HG03103 (cell line): ENCODE measurements around the gene TMEM190.
"Not testable (repeated sequence)": the region's sequence is repeated elsewhere in the genome, so short reads cannot be mapped to it uniquely, and the experiment has no call there.

Experiments used
- ATAC-seq: cut with Tn5 transposase; IDR thresholded peaks from one replicate; pipeline ENCODE4 v1.9.1; 2021; ENCODE audit warnings: low read depth; ENCODE audit not compliant: unreplicated experiment

TMEM190 gene

DNA sequence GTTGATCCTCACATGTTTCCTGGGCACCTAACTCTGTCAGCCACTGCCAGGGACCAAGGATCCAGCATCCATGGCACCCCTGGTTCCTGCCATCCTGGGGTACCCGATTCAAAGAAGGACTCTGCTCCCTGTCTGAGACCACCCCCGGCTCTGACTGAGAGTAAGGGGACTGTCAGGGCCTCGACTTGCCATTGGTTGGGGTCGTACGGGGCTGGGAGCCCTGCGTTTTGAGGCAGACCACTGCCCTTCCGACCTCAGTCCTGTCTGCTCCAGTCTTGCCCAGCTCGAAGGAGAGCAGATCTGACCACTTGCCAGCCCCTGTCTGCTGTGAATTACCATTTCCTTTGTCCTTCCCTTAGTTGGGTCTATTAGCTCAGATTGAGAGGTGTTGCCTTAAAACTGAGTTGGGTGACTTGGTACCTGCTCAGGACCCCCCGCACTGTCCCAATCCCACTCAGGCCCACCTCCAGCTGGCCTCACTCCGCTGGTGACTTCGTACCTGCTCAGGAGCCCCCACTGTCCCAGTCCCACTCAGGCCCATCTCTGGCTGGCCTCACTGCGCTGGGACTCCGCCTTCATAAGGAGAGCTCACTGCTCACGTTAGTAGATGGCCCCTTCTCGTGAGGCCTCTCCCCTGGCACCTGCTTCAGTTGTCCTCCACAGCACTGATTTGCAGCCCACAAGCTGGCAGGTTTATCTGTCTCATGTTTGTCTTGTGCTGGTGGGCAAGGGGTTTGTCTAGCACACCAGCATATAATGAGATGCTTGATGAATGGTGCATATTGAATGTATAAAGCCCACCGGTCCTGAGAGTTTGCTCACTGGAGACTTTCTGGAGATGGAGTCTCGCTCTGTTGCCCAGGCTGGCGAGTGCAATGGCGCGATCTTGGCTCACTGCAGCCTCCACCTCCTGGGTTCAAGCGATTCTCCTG, 13.0 kb downstream of the TMEM190 start:
- no peak for ATAC-seq

DNA sequence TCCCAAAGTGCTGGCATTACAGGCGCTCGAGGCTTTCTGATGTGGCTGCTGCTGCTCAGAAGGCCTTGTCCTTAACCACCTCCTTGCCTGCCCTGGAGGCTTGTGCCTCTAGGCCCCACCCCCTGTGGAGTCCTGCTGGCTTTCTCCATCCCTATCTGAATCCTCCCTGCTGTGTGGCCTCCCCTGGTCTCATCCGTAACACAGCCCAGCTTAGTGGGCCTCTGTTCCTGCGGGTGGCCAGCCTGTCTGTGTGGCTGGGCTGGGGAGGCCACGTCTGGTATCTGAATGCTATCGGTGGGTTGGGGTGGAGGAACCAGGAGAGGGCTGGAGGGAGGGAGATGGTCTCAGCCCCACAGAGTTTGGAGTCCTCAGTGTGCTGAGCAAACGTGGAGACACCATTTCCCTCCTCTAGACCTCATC, 13.8 kb downstream of the TMEM190 start:
- no peak for ATAC-seq

DNA sequence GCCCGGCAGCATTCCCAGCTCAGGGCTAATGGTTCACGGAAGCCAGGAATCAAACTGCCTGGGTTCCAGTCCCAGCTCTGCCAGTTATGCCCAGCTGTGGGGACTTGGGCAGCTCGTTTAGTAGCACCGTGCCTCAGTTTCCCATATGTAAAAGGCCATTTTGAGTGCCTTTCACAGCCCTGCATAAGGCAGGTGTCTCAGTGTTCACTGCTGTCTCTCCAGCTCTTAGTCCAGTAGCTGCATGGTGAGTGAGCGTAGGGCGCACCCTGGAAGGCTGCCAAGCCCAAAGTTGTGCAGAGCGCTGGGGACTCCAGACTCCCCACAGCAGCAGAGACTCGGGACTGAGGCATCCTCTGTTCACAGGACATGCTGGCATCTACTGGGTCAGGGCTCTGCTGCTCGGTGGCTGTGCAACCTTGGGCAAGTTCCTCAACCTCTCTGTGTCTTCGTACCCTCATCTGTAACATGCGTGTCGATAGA, 14.6 kb downstream of the TMEM190 start:
- no peak for ATAC-seq

DNA sequence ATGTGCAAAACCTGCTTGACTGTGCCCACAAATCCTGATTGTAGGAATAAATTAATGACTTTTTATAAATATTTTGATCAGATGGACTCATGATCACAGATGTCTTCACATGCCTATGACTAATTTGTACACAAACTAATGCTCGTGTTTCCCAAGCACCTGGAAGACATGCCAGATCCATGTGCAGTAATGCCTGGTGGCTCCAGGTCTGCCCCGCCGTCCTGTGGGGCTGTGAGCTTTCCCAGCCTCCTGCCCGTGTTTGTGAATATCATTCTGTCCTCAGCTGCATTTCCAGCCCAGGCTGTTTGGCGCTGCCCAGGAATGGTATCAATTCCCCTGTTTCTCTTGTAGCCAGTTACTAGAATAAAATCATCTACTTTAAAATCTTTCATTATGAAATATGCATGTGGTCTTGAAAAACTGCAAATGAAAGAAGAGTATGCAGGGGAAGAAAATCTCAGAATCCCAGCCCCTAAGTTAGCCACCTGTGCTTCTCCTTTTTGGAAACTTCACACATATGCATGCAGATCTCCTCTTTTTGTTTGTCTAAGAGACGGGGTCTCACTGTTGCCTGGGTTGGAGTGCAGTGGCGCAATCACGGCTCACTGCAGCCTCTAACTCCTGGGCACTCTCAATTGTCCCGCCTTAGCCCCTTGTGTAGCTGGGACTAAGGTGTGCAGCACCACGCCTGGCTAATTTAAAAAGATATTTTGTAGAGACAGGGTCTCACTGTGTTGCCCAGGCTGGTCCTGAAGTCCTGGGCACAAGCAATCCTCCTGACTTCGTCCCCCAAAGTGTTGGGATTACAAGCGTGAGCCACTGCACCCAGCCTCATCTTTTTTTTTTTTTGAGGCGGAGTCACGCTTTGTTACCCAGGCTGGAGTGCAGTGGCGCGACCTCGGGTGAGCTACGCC, 15.3 kb downstream of the TMEM190 start:
- no peak for ATAC-seq

DNA sequence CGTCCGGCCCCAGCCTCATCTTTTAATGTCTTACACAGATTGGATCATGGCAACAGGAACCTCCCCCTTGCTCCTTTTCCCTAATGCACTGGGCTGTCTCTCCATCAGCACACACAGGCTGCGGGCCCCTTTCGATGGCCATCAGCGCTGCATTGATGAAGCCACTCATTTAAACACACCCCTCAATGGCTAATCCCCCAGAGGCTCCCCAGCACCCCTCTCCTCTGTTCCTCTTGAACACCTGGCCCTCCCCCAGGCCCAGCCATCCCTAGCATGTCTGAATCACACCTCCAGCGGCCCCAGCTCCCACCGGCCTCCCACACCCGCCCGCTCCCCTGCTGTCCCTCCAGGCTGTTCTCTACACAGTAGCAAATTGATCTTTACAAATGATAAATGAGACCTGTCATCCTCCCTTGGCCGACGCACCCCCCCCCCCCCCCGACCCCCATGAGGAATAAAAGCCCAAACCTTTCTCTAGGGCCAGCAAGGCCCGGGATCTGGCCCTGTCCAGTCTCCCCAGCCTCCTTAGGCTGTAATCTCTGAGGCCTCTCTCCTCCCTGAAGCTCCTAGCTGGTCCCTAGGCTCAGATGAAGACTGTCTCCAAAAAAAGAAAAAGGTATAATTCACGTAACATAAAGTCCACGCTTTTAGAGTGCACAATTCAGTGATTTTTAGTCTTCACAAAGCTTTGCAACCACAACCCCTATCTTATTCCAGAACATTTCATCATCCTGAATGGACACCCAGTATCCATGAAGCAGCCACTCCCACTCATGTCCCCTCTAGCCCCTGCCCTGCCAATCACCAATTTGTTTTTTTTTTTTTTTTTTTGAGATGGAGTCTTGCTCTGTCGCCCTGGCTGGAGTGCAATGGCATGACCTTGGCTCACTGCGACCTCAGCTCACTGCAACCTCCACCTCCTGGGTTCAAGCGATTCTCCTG, 16.5 kb downstream of the TMEM190 start:
- ATAC-seq, result no peak

DNA sequence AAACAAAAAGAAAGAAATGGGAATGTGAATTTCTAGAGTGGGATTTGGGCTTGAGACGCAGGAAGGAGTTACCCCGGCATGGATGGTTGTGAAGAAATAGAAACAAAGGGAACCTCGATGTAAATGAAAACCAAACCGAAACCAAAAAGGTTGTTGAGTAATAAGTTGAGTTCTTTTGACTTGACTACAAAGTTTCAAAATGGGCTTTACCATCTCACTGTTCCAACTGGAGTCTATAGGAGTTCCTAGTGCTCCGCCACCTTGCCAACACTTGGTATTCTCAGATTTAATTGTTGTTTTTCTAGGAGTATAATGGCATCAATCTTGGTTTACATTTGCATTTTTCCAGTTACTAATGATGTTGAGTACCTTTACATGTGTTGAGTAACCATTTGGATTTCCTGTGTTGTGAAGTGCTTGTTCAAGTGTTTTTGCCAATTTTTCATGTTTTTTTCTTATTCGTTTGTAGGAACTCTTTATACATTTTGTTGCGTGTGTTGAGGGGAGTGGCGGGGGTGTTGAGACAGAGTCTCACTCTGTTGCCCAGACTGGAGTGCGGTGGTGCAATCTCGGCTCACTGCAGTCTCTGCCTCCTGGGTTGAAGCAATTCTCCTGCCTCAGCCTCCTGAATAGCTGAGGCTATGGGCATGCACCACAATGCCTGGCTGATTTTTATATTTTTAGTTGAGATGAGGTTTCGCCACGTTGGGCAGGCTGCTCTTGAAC, 21.7 kb downstream of the TMEM190 start:
- ATAC-seq, result no peak

DNA sequence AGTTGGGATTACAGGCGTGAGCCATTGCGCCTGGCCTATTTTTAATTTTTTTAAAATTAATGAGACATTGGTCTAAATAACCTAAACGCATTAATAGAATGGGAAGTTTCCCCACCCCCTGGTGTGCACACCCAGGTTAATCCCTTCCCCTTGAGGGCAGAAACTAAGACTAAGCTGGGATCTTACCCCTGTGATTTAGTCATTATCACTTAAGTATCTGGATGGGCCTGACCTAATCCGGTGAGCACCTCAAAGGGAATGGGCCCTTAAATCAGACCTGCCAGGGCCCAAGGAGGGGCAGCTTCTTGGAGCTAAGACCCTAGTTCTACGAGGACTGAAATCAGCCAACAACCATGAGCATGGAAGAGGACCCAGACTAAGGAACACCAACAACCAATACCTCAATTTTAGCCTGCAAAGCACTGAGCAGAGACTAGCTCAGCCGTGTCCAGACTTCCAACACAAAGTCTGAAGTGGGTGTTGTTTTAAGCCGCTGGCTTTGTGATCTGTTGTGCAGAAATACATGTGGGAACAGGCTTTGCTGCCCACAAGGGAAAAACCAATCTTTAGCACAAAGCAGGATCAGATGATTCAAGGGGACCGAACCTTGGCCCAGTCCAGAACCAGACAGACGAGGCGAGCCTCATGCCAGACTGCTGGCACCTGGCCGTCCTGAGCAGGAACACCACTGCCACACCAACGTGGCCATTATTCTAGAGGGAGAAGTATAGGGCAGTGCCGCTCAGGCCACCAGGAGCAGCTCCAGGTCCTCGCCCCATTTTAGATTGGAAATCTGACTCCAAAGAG, 23.9 kb downstream of the TMEM190 start:
- ATAC-seq, result no peak

DNA sequence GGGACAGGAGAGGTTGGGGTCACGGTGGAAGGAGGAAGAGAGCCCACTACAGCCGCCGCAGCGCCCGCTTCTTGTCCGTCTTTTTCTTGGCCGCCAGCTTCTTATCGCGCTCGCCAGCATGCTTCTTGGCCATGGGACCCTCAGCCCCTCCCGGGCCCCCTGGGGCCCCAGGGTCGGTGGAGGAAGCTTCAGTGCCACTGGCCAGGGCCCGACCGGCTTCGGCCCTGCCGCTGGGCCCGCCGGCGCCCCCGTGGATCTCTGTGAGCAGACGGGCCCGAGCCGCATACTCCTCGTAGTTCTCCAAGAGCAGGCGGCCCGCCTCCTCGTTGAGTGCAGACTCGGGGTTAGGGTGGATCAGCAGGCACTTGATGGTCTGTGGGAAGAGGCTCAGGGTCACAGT, 24.8 kb downstream of the TMEM190 start:
- not testable (repeated sequence) for ATAC-seq

DNA sequence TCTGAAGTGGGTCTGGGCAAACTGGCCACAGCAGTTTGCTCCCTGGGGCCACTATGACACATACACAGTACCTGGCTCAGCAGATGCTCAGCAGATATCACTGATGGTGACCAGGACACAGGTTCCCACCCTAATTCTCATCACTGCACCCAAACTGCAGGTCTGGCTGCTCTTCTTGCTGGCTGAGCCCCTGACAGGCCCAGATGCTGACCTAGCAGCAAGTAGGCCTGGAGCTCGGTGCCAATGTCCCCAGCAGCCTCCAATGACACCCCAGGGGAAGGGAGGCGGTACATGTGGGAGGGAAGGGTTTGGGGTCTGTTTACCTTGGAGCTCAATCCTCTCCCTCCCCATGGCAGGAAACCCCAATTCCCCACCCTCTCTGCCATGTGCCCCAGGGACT, 25.9 kb downstream of the TMEM190 start:
- no peak for ATAC-seq

DNA sequence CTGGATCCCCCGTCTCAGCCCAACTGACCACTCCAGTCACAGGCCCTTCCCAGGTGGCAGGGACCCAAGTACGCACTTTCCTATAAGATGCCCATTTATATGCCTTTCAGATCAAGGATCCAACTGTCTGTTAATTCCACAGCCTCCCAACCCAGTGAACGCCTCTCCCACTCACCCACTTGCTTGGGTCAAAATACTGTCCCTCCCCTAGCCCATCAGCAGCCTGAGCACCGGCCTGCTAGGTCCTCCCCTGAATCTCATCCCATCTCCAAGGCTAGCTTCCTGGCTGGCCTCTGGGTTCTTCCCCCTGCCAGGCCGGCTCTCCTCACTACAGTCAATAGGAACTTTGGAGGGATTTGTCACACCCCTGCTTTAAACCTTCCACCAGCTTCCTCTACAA, 29.0 kb downstream of the TMEM190 start:
- ATAC-seq, result no peak

DNA sequence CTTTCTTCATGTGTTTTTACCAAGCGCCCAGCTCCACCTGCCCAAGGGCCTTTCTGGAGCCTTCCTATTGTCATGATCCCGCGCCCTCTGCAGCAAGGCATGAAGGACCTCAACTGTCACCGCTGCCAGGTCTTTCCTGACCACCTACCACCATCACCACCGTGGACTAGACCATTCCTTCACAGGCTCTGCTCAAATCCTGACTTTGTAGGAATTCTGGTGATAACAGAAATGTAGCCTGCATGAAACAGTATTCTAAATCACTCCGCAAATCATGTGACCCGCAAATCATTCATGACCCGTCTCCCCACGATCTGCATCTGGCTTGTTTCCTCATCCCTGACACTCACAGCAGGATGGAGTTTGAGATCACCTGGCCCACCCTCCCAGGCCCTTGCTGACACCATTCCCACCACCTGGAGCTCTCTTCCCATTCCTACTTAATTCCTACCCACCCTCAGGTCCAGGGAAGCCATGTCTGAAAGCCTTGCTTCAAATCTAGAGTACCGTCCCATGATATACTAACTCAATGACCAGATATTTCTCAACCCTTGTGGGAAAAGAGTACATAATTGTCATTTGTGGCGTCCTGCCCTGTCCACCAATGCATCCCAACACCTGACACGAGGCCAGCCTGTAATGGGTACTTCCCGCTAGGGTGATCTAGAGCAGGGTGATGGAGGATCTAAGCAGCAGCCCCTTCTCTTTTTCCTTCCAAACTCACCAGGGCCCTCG, 29.6 kb downstream of the TMEM190 start:
- no peak for ATAC-seq

DNA sequence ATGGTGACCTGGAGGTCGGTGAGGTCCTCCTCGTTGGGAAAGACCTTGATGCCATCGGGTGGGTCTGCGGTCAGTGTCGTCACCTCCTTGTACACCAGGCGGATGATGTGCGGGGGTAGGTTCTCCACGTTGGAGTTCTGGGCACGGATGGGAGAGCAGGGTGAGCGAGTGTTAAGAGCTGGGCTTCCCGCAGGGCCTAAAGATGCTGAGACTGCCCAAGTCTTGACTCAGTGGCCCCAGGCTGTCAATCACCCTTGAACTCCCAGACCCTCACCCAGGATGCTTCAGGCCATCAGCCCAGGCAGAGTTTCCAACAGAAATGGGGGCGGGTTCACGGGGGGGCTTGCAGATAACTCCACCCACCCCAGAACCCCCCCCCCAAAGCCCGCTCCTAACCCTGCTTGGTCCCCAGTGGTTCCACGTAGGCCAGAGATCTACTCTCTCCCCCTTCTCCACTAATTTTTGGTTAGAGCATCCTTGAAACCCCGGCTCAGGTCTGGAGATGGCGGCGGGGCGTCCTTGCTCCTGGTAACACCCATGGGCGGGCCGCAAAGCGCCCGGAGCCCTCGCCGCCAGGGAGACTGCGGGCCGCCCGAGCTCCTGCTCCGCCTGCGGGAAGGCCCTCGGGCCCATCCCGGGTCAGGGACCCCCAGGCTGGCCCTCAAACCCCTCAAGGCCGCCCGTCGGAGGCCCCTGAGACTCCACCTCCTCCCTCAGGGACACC, 30.4 kb downstream of the TMEM190 start:
- ATAC-seq, result peak; percentile 12

DNA sequence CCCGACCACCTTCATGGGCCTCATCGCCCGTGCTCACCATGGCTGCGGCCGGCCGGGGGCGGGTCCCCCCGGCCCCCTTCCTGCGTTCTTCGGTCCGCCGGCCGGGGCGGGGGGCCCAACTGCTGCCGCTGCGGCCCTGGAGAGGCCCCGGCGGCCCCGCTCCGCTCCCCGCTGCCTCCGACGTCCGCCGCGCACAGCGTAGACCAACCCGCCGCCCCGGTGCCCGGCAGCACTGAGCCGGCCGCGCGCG, 30.8 kb downstream of the TMEM190 start, which contains the start of gene UBE2S:
UBE2S (minus strand) TSS at position 239 of the 250 bp plus-strand sequence; CDS start at position 40, 199 bp downstream.
- not testable (repeated sequence) for ATAC-seq

DNA sequence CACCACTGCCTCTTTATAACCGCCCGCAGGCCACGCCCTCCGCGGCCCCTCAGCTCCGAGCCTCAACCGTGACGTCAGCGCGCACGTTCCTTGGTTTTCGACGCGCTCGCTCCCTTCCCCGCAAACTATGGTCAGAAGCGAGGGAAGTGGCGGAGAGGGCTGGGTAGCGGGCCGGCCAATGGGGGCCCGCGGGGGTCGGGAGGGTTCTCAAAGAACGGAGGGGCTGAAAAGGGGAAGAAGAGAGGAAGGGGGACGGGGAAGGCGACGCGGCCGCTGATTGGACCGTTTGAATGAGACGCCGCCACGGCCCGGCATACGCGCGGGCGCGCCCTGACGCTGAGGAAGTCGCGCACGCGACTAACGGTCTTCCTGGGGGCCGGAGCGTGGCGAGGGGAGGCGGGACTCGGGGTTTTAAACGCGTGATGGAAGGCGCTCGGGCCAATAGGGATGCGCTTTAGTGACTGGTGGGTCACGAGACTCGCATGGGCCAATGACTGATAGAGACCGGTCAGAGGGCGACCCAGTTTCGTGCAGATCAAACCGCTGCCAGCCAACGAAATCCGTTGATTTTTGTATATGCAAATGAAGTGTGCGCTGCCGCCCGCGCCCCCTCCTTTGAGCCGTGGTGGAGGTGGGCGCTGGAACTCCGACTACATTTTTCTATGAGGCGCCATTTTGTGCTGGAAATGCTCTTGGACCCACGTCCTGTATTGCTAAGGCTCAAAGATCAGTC, 31.3 kb downstream of the TMEM190 start:
- ATAC-seq, result peak; percentile 83

DNA sequence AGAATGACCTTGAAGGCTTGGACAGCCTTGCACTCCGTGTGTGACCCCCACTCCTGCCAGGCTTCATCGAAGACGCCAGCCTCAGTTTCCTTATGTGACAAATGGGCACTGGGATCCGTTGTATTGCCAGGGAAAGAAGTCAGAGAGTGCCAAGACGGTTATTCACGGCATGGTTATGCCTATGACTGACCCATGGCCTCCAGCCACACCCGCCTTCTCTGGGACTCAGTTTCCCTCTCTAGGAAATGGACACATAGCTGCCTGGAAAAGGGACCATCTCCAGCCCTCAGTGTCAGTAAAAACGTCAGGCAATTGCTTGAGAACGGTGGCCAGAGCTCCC, 31.9 kb downstream of the TMEM190 start:
- ATAC-seq, result no peak

DNA sequence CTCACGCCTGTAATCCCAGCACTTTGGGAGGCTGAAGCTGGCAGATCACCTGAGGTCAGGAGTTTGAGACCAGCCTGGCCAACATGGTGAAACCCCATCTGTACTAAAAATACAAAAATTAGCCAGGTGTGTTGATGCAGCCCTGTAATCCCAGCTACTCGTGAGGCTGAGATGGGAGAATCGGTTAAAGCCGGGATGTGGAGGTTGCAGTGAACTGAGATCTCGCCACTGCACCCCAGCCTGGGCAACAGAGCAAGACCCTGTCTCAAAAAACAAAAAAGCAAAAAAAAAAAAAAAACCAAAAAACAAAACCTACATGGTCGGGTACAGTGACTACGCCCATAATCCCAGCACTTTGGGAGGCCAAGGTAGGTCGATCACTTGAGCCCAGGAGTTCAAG, 32.6 kb downstream of the TMEM190 start:
- ATAC-seq, result not testable (repeated sequence)

DNA sequence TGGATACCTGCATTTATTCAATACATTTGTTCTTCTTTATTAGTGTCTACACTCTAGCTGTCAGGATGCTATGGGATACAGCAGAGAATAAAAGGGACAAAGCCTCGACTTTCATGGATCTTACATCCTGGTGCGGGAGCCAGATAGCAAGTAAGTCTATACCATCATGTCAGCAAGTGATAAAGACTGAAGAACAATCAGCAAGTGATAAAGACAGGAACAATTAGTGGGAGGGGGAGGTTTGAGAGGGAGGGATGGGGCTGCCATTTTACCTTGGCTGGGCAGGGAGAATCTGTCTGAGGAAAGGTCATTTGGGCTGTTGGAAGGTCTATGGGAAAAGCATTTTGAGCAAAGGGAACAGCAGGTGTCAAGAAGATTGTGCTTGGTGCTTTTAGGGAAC, 33.5 kb downstream of the TMEM190 start:
- ATAC-seq, result no peak
